ENCODE data around the gene CDX1.

Gene CDX1

GRCh38 chr5:150146862-150147601 is 19.5 kb upstream of the CDX1 start:
- DNase-seq: no peak

GRCh38 chr5:150147670-150148069 is 18.9 kb upstream of the CDX1 start:
- no peak for DNase-seq

- DNase-seq: no peak
These were observed 18.3 kb upstream of the CDX1 start for GRCh38 chr5:150148117-150148927.

- no peak for DNase-seq
These were observed 17.0 kb upstream of the CDX1 start for GRCh38 chr5:150149618-150150017.

GRCh38 chr5:150152636-150153462 is 13.7 kb upstream of the CDX1 start:
- DNase-seq: no peak

- DNase-seq: no peak
These were observed 13.1 kb upstream of the CDX1 start for GRCh38 chr5:150153483-150153882.

GRCh38 chr5:150153957-150154617 is 12.5 kb upstream of the CDX1 start:
- DNase-seq: no peak

- no peak for DNase-seq
These were observed 11.9 kb upstream of the CDX1 start for GRCh38 chr5:150154618-150155128.

- DNase-seq: no peak
These were observed 11.1 kb upstream of the CDX1 start, which contains the start of gene PDGFRB for GRCh38 chr5:150155258-150156026. TSS of gene PDGFRB (minus strand) at chr5:150155845. CDS start at chr5:150137047, 18,798 bp downstream.

GRCh38 chr5:150156027-150156368 is 10.6 kb upstream of the CDX1 start:
- no peak for DNase-seq

GRCh38 chr5:150156540-150156939 is 10.0 kb upstream of the CDX1 start:
- DNase-seq: no peak

GRCh38 chr5:150157168-150157567 is 9.4 kb upstream of the CDX1 start:
- no peak for DNase-seq

GRCh38 chr5:150158170-150158949 is 8.2 kb upstream of the CDX1 start:
- no peak for DNase-seq

- DNase-seq: no peak
These were observed 7.5 kb upstream of the CDX1 start for GRCh38 chr5:150159031-150159430.

- no peak for DNase-seq
These were observed 6.8 kb upstream of the CDX1 start for GRCh38 chr5:150159741-150160179.

- DNase-seq: no peak
These were observed 6.0 kb upstream of the CDX1 start for GRCh38 chr5:150160448-150161081.

GRCh38 chr5:150161242-150162141 is 5.1 kb upstream of the CDX1 start:
- DNase-seq: peak; percentile 67

GRCh38 chr5:150162142-150162513 is 4.5 kb upstream of the CDX1 start:
- DNase-seq: no peak

- DNase-seq: no peak
These were observed 3.5 kb upstream of the CDX1 start for GRCh38 chr5:150163035-150163434.

All from T-helper 9 cell (primary cell).